ENCODE data around the gene DCAF6.

DCAF6 gene

DNA sequence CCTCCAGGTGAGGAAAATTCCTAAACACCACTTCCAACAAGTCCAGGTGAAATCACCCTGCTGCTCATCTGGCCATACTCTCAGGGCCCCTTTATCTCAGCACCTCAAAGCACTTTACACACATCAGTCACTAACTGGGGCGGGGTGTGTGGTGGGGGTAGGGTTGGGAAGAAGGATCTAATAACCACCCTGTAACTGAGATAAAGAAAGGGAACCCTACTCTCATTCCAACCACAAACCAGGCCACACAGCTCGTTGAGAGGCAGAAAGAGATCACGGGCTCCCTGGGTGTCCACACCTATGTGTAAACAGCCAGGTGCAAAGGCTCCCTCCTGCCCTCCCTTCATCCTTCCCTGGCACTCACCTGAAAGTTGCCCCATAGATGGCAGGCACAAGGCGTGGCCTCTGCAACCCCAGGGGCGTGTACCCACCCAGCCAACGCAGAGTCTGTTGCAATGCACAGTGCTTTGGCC is 179.9 kb downstream of the DCAF6 start:
- Histone ChIP-seq H3K9ac (ENCODE audit: insufficient read length) (no peak overlapping the region), H3K36me3 (ENCODE audit: insufficient read depth, low read length) (no peaks in the 10 kb centered on the region), H3K4me3 (no peak overlapping the region), H3K9me3 (ENCODE audit: low read depth, low read length) (no peaks in the 10 kb centered on the region), H3K27ac (no peak overlapping the region)
- no peak for TF ChIP-seq EZH2 (IDR thresholded peaks at IDR 0.05)
- no peak for TF ChIP-seq FOXP2 (optimal IDR thresholded peaks at IDR 0.05; ENCODE audit: control extremely low read depth, extremely low read length, insufficient read depth)
- no peak for TF ChIP-seq POLR2AphosphoS5 (IDR thresholded peaks at IDR 0.05; ENCODE audit: borderline replicate concordance, low read depth, low read length)
- no peak for DNase-seq (ENCODE audit: low read depth, low spot score)

GRCh38 chr1:168119750-168120149 is 183.3 kb downstream of the DCAF6 start:
- H3K27ac ChIP-seq, result no peak overlapping the region
- no peak overlapping the region for H3K4me3 ChIP-seq
- H3K36me3 ChIP-seq (ENCODE audit: insufficient read depth, low read length), result no peaks in the 10 kb centered on the region
- H3K9me3 ChIP-seq (ENCODE audit: low read depth, low read length), result no peaks in the 10 kb centered on the region
- no peak for DNase-seq (ENCODE audit: low read depth, low spot score)
- no peak overlapping the region for H3K9ac ChIP-seq (ENCODE audit: insufficient read length)
- no peak for TF ChIP-seq FOXP2 (optimal IDR thresholded peaks at IDR 0.05; ENCODE audit: control extremely low read depth, extremely low read length, insufficient read depth)
- TF ChIP-seq EZH2 (IDR thresholded peaks at IDR 0.05), result no peak
- no peak for TF ChIP-seq POLR2AphosphoS5 (IDR thresholded peaks at IDR 0.05; ENCODE audit: borderline replicate concordance, low read depth, low read length)

DNA sequence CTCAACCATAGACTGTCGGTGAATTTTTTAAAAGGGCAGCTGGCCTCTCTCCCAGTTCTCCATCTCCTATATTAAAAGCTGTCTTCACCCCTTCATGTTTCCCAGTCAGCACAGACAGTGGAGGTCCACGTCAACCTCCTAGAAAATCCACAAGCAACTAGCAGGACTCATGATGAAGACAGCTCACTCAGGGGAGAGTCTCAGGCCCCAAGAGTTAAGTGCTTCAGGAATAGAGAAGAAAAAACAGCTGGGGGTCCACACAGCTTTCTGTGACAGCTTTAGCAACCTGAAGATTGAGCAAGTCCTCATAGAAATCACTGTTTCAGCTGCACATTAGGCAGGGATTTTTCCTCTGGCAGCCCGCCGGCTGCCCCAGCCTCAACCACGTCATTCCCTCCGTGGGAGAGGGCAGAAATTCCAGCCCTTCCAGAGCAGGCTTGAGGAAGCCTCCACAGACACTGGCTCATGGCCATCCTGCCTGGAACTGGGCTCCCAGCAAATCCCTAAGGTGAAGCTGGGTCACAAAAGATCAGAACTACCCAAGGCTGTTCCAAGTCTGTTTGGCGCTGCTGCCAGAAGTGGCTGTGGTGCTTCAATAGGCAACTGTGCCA is 185.0 kb downstream of the DCAF6 start:
- Histone ChIP-seq H3K36me3 (ENCODE audit: insufficient read depth, low read length) (no peaks in the 10 kb centered on the region), H3K27ac (no peak overlapping the region), H3K9me3 (ENCODE audit: low read depth, low read length) (no peaks in the 10 kb centered on the region), H3K9ac (ENCODE audit: insufficient read length) (no peak overlapping the region), H3K4me3 (no peak overlapping the region)
- TF ChIP-seq POLR2AphosphoS5 (IDR thresholded peaks at IDR 0.05; ENCODE audit: borderline replicate concordance, low read depth, low read length) (no peak), EZH2 (IDR thresholded peaks at IDR 0.05) (no peak), FOXP2 (optimal IDR thresholded peaks at IDR 0.05; ENCODE audit: control extremely low read depth, extremely low read length, insufficient read depth) (no peak)
- no peak for DNase-seq (ENCODE audit: low read depth, low spot score)

GRCh38 chr1:168125051-168125450 is 188.6 kb downstream of the DCAF6 start:
- H3K27ac ChIP-seq, result no peak overlapping the region
- no peak overlapping the region for H3K4me3 ChIP-seq
- no peak for DNase-seq (ENCODE audit: low read depth, low spot score)
- no peaks in the 10 kb centered on the region for H3K9me3 ChIP-seq (ENCODE audit: low read depth, low read length)
- no peak for TF ChIP-seq FOXP2 (optimal IDR thresholded peaks at IDR 0.05; ENCODE audit: control extremely low read depth, extremely low read length, insufficient read depth)
- no peak for TF ChIP-seq POLR2AphosphoS5 (IDR thresholded peaks at IDR 0.05; ENCODE audit: borderline replicate concordance, low read depth, low read length)
- no peak for TF ChIP-seq EZH2 (IDR thresholded peaks at IDR 0.05)
- H3K9ac ChIP-seq (ENCODE audit: insufficient read length), result no peak overlapping the region
- H3K36me3 ChIP-seq (ENCODE audit: insufficient read depth, low read length), result peaks cover 5% of the 10 kb centered on the region; the same call in 1 of the 2 replicates

Measured in SK-N-MC (cell line).